WTC11 (cell line): Measurements from ENCODE around the gene PARL.

Source experiments
- ATF3 ChIP-seq: sonication (generic); formaldehyde crosslinking; conservative IDR thresholded peaks from 2 replicates; pipeline ENCODE4 v1.8.1; 2022; ENCODE audit warnings: mild to moderate bottlenecking, missing genetic modification reagents
- CREB1 ChIP-seq: sonication (generic); formaldehyde crosslinking; IDR thresholded peaks from 2 replicates; pipeline ENCODE4 v1.8.0; 2023; ENCODE audit warnings: mild to moderate bottlenecking, missing genetic modification reagents
- CTCF ChIP-seq: fragments of 200-600 bp; IDR thresholded peaks from 2 replicates; pipeline ENCODE4 v1.8.0; 2022; ENCODE audit warnings: antibody characterized with exemption
- ETV6 ChIP-seq: sonication (generic); formaldehyde crosslinking; IDR thresholded peaks from 2 replicates; pipeline ENCODE4 v1.8.1; 2022; ENCODE audit warnings: mild to moderate bottlenecking, missing genetic modification reagents
- FOXP4 ChIP-seq: sonication (generic); formaldehyde crosslinking; IDR thresholded peaks from 2 replicates; pipeline ENCODE4 v1.8.0; 2022; ENCODE audit warnings: mild to moderate bottlenecking, missing genetic modification reagents
- GRHL2 ChIP-seq: fragments of 250-450 bp; sonication (Bioruptor Pico); IDR thresholded peaks from 2 replicates; pipeline ENCODE4 v1.8.0; 2022; ENCODE audit warnings: mild to moderate bottlenecking, moderate library complexity; ENCODE audit not compliant: insufficient replicate concordance, severe bottlenecking
- MAX ChIP-seq: sonication (generic); formaldehyde crosslinking; IDR thresholded peaks from 2 replicates; pipeline ENCODE4 v1.8.0; 2022; ENCODE audit warnings: mild to moderate bottlenecking, missing genetic modification reagents
- NR3C1 ChIP-seq: sonication (generic); formaldehyde crosslinking; conservative IDR thresholded peaks from 2 replicates; pipeline ENCODE4 v1.8.1; 2023; ENCODE audit warnings: low read depth, mild to moderate bottlenecking, missing genetic modification reagents
- RELA ChIP-seq: sonication (generic); formaldehyde crosslinking; IDR thresholded peaks from 2 replicates; pipeline ENCODE4 v1.8.1; 2022; ENCODE audit warnings: missing genetic modification reagents, mild to moderate bottlenecking, borderline replicate concordance
- USF2 ChIP-seq: sonication (generic); formaldehyde crosslinking; IDR thresholded peaks from 2 replicates; pipeline ENCODE4 v1.8.1; 2023; ENCODE audit warnings: mild to moderate bottlenecking, missing genetic modification reagents, moderate library complexity
- ZBTB21 ChIP-seq: sonication (generic); formaldehyde crosslinking; IDR thresholded peaks from 2 replicates; pipeline ENCODE4 v1.8.1; 2023; ENCODE audit warnings: mild to moderate bottlenecking, missing genetic modification reagents, borderline replicate concordance
- ZNF423 ChIP-seq: fragments of 250-450 bp; sonication (Bioruptor Pico); IDR thresholded peaks from 2 replicates; pipeline ENCODE4 v2.1.2; 2022; ENCODE audit warnings: mild to moderate bottlenecking, moderate library complexity

GRCh38 chr3:183920416-183920815 lies 35.7 kb upstream of the PARL start:
- TF ChIP-seq CTCF, result no peak
- no peak for TF ChIP-seq FOXP4
- no peak for TF ChIP-seq USF2 (CRISPR knock-in tag)
- no peak for TF ChIP-seq MAX (CRISPR knock-in tag)
- no peak for TF ChIP-seq ZNF423
- no peak for TF ChIP-seq NR3C1 (CRISPR knock-in tag)
- TF ChIP-seq ATF3 (CRISPR knock-in tag), result no peak
- no peak for TF ChIP-seq GRHL2 (CRISPR knock-in tag)
- TF ChIP-seq RELA (CRISPR knock-in tag), result no peak
- TF ChIP-seq ETV6, result no peak
- no peak for TF ChIP-seq ZBTB21
- no peak for TF ChIP-seq CREB1 (CRISPR knock-in tag)
